ENCODE data around the gene EVL.
"Not testable (repeated sequence)": the region's sequence is repeated elsewhere in the genome, so short reads cannot be mapped to it uniquely, and the experiment has no call there.

Gene EVL

GRCh38 chr14:100165376-100165775, 100.2 kb downstream of the EVL start:
- no peak overlapping the region for H3K4me3 ChIP-seq
- peaks cover 21% of the 10 kb centered on the region for H3K27me3 ChIP-seq
- H3K4me2 ChIP-seq, result no peak overlapping the region
- no peak overlapping the region for H3K9ac ChIP-seq
- no peak for TF ChIP-seq Cebpa-rat (IDR thresholded peaks at IDR 0.05)
- H3K9me3 ChIP-seq, result no peaks in the 10 kb centered on the region
- no peak overlapping the region for H3K27ac ChIP-seq
- no peaks in the 10 kb centered on the region for H3K36me3 ChIP-seq
- peaks cover 10% of the 10 kb centered on the region for H4K20me1 ChIP-seq
- H3K4me1 ChIP-seq, result peaks cover 9% of the 10 kb centered on the region

- Histone ChIP-seq H3K9ac (no peak overlapping the region), H3K4me2 (no peak overlapping the region), H3K4me3 (no peak overlapping the region)
Measured at GRCh38 chr14:100165831-100166440, 100.7 kb downstream of the EVL start.

GRCh38 chr14:100168506-100168905, 103.3 kb downstream of the EVL start:
- Histone ChIP-seq H3K27me3 (peaks cover 7% of the 10 kb centered on the region; the same call in 1 of the 2 replicates), H3K9me3 (no peaks in the 10 kb centered on the region), H3K36me3 (no peaks in the 10 kb centered on the region), H3K27ac (no peak overlapping the region), H3K4me1 (peaks cover 7% of the 10 kb centered on the region), H4K20me1 (no peaks in the 10 kb centered on the region; the same call in 1 of the 2 replicates), H3K4me2 (no peak overlapping the region), H3K4me3 (no peak overlapping the region), H3K9ac (no peak overlapping the region)
- no peak for TF ChIP-seq Cebpa-rat (IDR thresholded peaks at IDR 0.05)

More at GRCh38 chr14:100165831-100166440, 100.7 kb downstream of the EVL start:
- H4K20me1 ChIP-seq, result peaks cover 4% of the 10 kb centered on the region
- peaks cover 15% of the 10 kb centered on the region for H3K27me3 ChIP-seq
- no peak overlapping the region for H3K27ac ChIP-seq
- H3K9me3 ChIP-seq, result no peaks in the 10 kb centered on the region
- peaks cover 7% of the 10 kb centered on the region for H3K4me1 ChIP-seq
- no peak for TF ChIP-seq Cebpa-rat (IDR thresholded peaks at IDR 0.05)
- H3K36me3 ChIP-seq, result no peaks in the 10 kb centered on the region

DNA sequence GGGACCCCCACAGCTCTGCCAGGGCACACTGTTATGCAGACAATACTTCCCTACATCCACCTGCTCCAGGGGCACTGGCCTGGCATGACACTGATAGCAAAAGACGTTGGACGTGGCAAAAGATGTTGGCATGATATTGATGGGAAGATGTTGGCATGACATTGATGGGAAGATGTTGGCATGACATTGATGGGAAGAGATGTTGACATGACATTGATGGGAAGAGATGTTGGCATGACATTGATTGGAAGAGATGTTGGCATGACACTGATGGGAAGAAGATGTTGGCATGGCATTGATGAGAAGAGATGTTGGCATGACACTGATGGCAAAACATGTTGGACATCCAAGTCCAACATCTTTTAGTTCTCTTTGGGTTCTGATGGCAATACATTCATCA, 105.7 kb downstream of the EVL start:
- H3K4me1 ChIP-seq, result peaks cover 15% of the 10 kb centered on the region
- H3K9ac ChIP-seq, result no peak overlapping the region
- H4K20me1 ChIP-seq, result no peaks in the 10 kb centered on the region
- TF ChIP-seq Cebpa-rat (IDR thresholded peaks at IDR 0.05), result no peak
- no peaks in the 10 kb centered on the region for H3K9me3 ChIP-seq
- H3K4me3 ChIP-seq, result no peak overlapping the region
- no peak overlapping the region for H3K27ac ChIP-seq
- peaks cover 7% of the 10 kb centered on the region; the same call in 1 of the 2 replicates for H3K27me3 ChIP-seq
- no peak overlapping the region for H3K4me2 ChIP-seq
- no peaks in the 10 kb centered on the region for H3K36me3 ChIP-seq

DNA sequence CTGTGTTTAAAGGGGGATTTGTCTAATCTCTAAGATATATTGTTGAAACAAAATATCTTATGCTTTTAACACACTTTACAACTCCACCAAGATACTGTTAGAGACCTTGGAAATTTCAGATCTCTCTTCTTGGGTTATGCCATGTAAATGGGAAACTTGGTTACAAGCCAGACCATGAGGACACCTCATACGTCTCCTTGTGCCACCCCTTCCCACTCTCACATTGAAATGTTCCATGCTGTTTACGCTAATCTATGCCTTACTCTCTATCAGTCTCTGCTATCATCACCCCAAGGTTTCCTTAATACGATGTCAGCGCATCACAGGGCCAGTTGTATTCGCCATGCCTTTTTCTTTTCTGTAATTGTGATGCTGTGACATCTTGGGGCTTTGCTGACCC, 107.6 kb downstream of the EVL start:
- TF ChIP-seq Cebpa-rat (IDR thresholded peaks at IDR 0.05), result no peak
- H3K9me3 ChIP-seq, result no peaks in the 10 kb centered on the region
- no peak overlapping the region for H3K27ac ChIP-seq
- H3K27me3 ChIP-seq, result no peaks in the 10 kb centered on the region
- H3K36me3 ChIP-seq, result no peaks in the 10 kb centered on the region
- no peak overlapping the region for H3K4me3 ChIP-seq
- H3K4me1 ChIP-seq, result peaks cover 8% of the 10 kb centered on the region
- no peak overlapping the region for H3K4me2 ChIP-seq
- H3K9ac ChIP-seq, result no peak overlapping the region
- no peaks in the 10 kb centered on the region for H4K20me1 ChIP-seq

DNA sequence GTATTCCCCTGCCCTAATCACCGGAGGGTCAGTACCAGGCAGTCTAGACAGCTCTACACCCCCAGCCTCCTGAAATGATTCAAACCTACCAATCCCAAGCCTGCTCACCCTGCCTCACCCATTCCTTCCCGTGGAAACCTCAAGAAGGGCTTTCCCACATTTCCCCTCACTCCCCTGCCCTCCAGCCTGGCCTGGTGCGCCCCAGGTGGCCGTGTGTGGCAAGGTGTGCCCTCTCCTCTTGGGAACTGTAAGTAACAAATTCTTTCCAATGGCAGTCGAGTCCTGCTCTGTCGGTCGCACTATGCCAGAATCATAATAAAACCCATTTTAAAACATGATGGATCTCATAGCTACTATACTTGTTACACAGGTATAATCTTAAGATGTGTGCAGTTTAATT, 108.1 kb downstream of the EVL start:
- TF ChIP-seq Cebpa-rat (IDR thresholded peaks at IDR 0.05), result no peak

DNA sequence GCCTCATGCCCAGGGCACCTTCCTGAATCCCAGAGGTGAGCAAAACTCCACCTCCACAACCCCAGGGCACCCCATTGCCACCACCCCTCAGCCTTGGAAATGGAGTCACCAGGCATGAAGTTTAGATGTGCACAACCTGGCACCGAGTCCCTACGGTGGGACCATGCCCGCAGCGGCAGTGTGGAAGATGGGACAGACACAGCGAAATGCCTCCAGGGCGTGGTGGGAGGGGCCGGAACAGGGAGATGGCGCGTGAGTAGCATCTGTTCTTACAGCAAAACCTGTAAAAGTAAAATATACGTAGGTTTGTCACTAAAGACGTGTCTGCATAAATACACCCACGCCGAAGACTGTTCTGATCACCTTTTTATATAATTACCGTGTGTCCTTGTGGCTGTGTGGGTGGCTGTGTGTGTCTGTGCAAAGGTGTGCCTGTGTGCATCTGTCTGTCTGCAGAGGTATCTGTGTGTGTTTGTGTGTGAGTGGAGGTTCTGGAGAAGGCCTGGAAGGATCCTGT, 111.6 kb downstream of the EVL start:
- Histone ChIP-seq H3K9me3 (peaks cover 3% of the 10 kb centered on the region; the same call in 1 of the 2 replicates), H3K27me3 (no peaks in the 10 kb centered on the region), H3K36me3 (no peaks in the 10 kb centered on the region), H3K4me1 (peaks cover 8% of the 10 kb centered on the region), H3K4me2 (no peak overlapping the region), H3K4me3 (no peak overlapping the region), H3K27ac (no peak overlapping the region), H3K9ac (no peak overlapping the region), H4K20me1 (no peaks in the 10 kb centered on the region)
- no peak for TF ChIP-seq Cebpa-rat (IDR thresholded peaks at IDR 0.05)

More for the DNA sequence above, 108.1 kb downstream of the EVL start:
- Histone ChIP-seq H4K20me1 (no peaks in the 10 kb centered on the region), H3K4me3 (no peak overlapping the region), H3K27me3 (no peaks in the 10 kb centered on the region), H3K36me3 (no peaks in the 10 kb centered on the region), H3K4me2 (no peak overlapping the region), H3K9me3 (no peaks in the 10 kb centered on the region), H3K9ac (no peak overlapping the region), H3K27ac (no peak overlapping the region), H3K4me1 (peaks cover 8% of the 10 kb centered on the region)

GRCh38 chr14:100178691-100179090, 113.5 kb downstream of the EVL start:
- no peak for TF ChIP-seq Cebpa-rat (IDR thresholded peaks at IDR 0.05)
- no peaks in the 10 kb centered on the region for H4K20me1 ChIP-seq
- H3K27me3 ChIP-seq, result no peaks in the 10 kb centered on the region
- H3K36me3 ChIP-seq, result no peaks in the 10 kb centered on the region
- H3K9ac ChIP-seq, result no peak overlapping the region
- H3K9me3 ChIP-seq, result peaks cover 3% of the 10 kb centered on the region; the same call in 1 of the 2 replicates
- H3K4me3 ChIP-seq, result no peak overlapping the region
- H3K4me1 ChIP-seq, result peaks cover 8% of the 10 kb centered on the region
- H3K4me2 ChIP-seq, result no peak overlapping the region
- no peak overlapping the region for H3K27ac ChIP-seq

- not testable (repeated sequence) for H3K27me3 ChIP-seq, H3K36me3 ChIP-seq, H3K27ac ChIP-seq, H3K9ac ChIP-seq, H3K9me3 ChIP-seq, H4K20me1 ChIP-seq, H3K4me3 ChIP-seq, H3K4me1 ChIP-seq, H3K4me2 ChIP-seq
Measured at GRCh38 chr14:100180671-100181070, 115.4 kb downstream of the EVL start.

DNA sequence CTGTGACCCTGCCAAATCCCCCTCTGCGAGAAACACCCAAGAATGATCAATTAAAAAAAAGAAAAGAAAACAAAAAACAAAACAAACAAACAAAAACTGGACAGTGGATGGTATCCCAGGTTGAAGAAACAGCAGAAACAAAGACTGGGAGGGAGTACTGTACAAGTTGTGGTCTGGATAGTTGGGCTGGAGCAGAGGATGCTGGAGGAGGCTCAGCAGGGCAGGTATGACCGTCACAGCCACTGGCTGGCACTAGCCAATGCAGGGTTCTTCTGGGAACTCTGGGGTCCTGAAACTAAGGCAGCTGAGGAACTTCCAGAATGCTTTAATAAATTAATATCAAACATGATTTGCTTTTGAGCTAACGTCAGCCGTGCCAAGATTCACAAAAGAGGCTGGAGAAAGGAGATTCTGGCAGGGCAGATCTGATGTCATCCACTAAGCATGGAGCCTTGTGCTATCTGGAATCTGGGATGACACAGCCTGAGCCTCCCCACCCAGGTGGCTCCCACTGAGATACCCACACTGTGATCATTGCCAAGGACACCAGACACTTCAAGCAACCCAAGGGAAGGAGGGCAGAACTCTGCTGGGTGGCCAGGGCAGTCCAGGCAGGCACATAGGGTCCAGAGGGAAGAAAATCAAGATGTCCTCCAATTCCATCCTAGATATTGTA, 116.8 kb downstream of the EVL start:
- H3K27ac ChIP-seq, H3K9me3 ChIP-seq, H4K20me1 ChIP-seq, H3K4me1 ChIP-seq, H3K36me3 ChIP-seq, H3K27me3 ChIP-seq, H3K4me3 ChIP-seq, H3K4me2 ChIP-seq, H3K9ac ChIP-seq: not testable (repeated sequence)

Data from BLaER1 (cell line).